Hepatocyte (in vitro differentiated cells): ENCODE data around the gene TEAD1.

Source experiments
- CTCF ChIP-seq: fragments of 200-600 bp; sonication (generic); IDR thresholded peaks from 2 replicates; pipeline ENCODE4 v1.5.1; 2016; ENCODE audit warnings: antibody characterized with exemption, mild to moderate bottlenecking; ENCODE audit not compliant: poor library complexity
- EZH2 ChIP-seq: fragments of 200-600 bp; sonication (generic); IDR thresholded peaks from 2 replicates; pipeline ENCODE4 v1.6.1; 2016; ENCODE audit warnings: antibody characterized with exemption, mild to moderate bottlenecking, borderline replicate concordance
- EZH2phosphoT487 ChIP-seq: fragments of 200-600 bp; sonication (generic); IDR thresholded peaks from one replicate; pipeline ENCODE4 v1.6.1; 2018; ENCODE audit warnings: antibody characterized with exemption, mild to moderate bottlenecking, low read depth, moderate library complexity; ENCODE audit not compliant: unreplicated experiment, severe bottlenecking

- TF ChIP-seq CTCF = no peak
- TF ChIP-seq EZH2 = no peak
- no peak for TF ChIP-seq EZH2phosphoT487
Measured at GRCh38 chr11:12695873-12696272, 21.7 kb downstream of the TEAD1 start.
